HepG2 (cell line): ENCODE results near the gene EEFSEC. TPM values are rescaled to one million over a fixed set of nuclear protein-coding genes. Genes with fewer than 3 reads are reported as not detected.

Experiments
- ATAC-seq: fragments of 200-7000 bp; cut with Tn5 transposase; 3 replicates; pipeline ENCODE4 v1.9.1; 2020; ENCODE audit warnings: mild to moderate bottlenecking, moderate library complexity
- BruUV-seq: library from RNA; stranded (reverse); fragments of 400-500 nt; replicated peaks from 2 replicates; lab custom pipeline; 2021; lab: Mats Ljungman, UMichigan
- CTCF ChIA-PET: fragments of 300-600 bp; formaldehyde crosslinking; extraction: SDS; loops from one replicate; lab custom pipeline; 2021; ENCODE audit warnings: low total read pairs, inconsistent platforms, low intra/inter-chr PET ratio; lab: Yijun Ruan, JAX
- POLR2A ChIA-PET: fragments of 350-600 bp; sonication (Branson Sonifier 250); formaldehyde crosslinking; loops from one replicate; lab custom pipeline; 2020; ENCODE audit warnings: antibody characterized with exemption, inconsistent platforms; lab: Yijun Ruan, JAX
- DNase-seq: peaks from one replicate; pipeline ENCODE4 v3.0.0-alpha.2; 2015; ENCODE audit warnings: low spot score
- FAIRE-seq: peaks from 3 replicates; lab custom pipeline; 2011; peaks lifted over from hg19 to GRCh38; lab: Jason Lieb, UNC
- H2AFZ ChIP-seq: one replicate; pipeline ENCODE4 v1.6.1; 2011; ENCODE audit warnings: low read length, inconsistent platforms
- H3K27ac ChIP-seq: fragments of 300-600 bp; 3 replicates; pipeline ENCODE4 v1.8.0; 2011; ENCODE audit warnings: mixed run types, mild to moderate bottlenecking, mixed read lengths, low read length, inconsistent platforms; ENCODE audit not compliant: insufficient read depth; ENCODE audit errors: extremely low read length
- H3K27me3 ChIP-seq, 2 experiments: fragments of 200-600 bp in 1 of 2; 2 replicates in 1 of 2; 3 replicates in 1 of 2; pipeline versions ENCODE4 v1.6.0 to v1.8.0; 2011; ENCODE audit warnings: low read length in 2 of 2, mild to moderate bottlenecking in 2 of 2, moderate library complexity in 2 of 2, inconsistent platforms in 1 of 2; ENCODE audit not compliant: insufficient read depth in 2 of 2, control insufficient read depth in 1 of 2
- H3K36me3 ChIP-seq, 2 experiments: fragments of 200-600 bp in 1 of 2; replicated peaks in 1 of 2; 2 replicates in 1 of 2; 3 replicates in 1 of 2; pipeline versions ENCODE4 v1.5.1 to v1.8.0; 2011; ENCODE audit warnings: low read length in 2 of 2, inconsistent platforms in 1 of 2; ENCODE audit not compliant: insufficient read depth in 2 of 2, control insufficient read depth in 1 of 2
- H3K4me1 ChIP-seq: 2 replicates; pipeline ENCODE4 v1.5.1; 2012; ENCODE audit warnings: low read length, inconsistent platforms; ENCODE audit not compliant: insufficient read depth
- H3K4me2 ChIP-seq: 2 replicates; pipeline ENCODE4 v1.6.0; 2011; ENCODE audit warnings: low read depth, low read length, inconsistent platforms
- H3K4me3 ChIP-seq, 3 experiments: fragments of 200-600 bp in 1 of 3; sonication (generic), shearing (Covaris generic) in 1 of 3; replicated peaks in 1 of 3; 2 replicates each; pipeline ENCODE4 v1.5.1; 2011 to 2016; ENCODE audit warnings: low read length in 3 of 3, inconsistent platforms in 2 of 3, low read depth in 2 of 3, mild to moderate bottlenecking in 2 of 3, control low read depth in 1 of 3, mixed read lengths in 1 of 3; ENCODE audit not compliant: insufficient read depth in 1 of 3
- H3K79me2 ChIP-seq: one replicate; pipeline ENCODE4 v1.6.1; 2011; ENCODE audit warnings: low read length, inconsistent platforms; ENCODE audit not compliant: insufficient read depth
- H3K9ac ChIP-seq: 2 replicates; pipeline ENCODE4 v1.6.0; 2011; ENCODE audit warnings: mild to moderate bottlenecking, low read depth, low read length, inconsistent platforms; ENCODE audit not compliant: insufficient read depth
- H3K9me3 ChIP-seq: 2 replicates; pipeline ENCODE4 v1.5.1; 2012; ENCODE audit warnings: mild to moderate bottlenecking, low read length
- H4K20me1 ChIP-seq: 2 replicates; pipeline ENCODE4 v1.6.0; 2011; ENCODE audit warnings: inconsistent platforms, mild to moderate bottlenecking, low read length, moderate library complexity; ENCODE audit not compliant: insufficient read depth
- ATF7 ChIP-seq, 2 experiments: fragments of 450-650 bp in 1 of 2; sonication (generic) in 1 of 2; formaldehyde crosslinking in 1 of 2; IDR thresholded peaks; 2 replicates each; pipeline versions ENCODE4 v1.4.0 to v1.6.1; 2016 to 2020; ENCODE audit warnings: antibody characterized with exemption in 1 of 2, mild to moderate bottlenecking in 1 of 2, missing genetic modification reagents in 1 of 2
- FOSL2 ChIP-seq: sonication (generic); formaldehyde crosslinking; IDR thresholded peaks from 2 replicates; pipeline ENCODE4 v1.4.0; 2020; ENCODE audit warnings: missing genetic modification reagents
- MED1 ChIP-seq: sonication (generic); formaldehyde crosslinking; IDR thresholded peaks from 2 replicates; pipeline ENCODE4 v1.4.0; 2020; ENCODE audit warnings: missing genetic modification reagents
- NAIF1 ChIP-seq: sonication (generic); formaldehyde crosslinking; IDR thresholded peaks from 2 replicates; pipeline ENCODE4 v1.5.0; 2020; ENCODE audit warnings: mild to moderate bottlenecking, missing genetic modification reagents, borderline replicate concordance
- NFAT5 ChIP-seq: sonication (generic); formaldehyde crosslinking; IDR thresholded peaks from 2 replicates; pipeline ENCODE4 v1.4.0; 2020; ENCODE audit warnings: missing genetic modification reagents
- ZKSCAN8 ChIP-seq: IDR thresholded peaks from 2 replicates; pipeline ENCODE4 v1.6.1; 2016; ENCODE audit warnings: borderline replicate concordance, missing genetic modification reagents, missing compliant biosample characterization
- ZNF335 ChIP-seq: sonication (generic); formaldehyde crosslinking; IDR thresholded peaks from 2 replicates; pipeline ENCODE4 v1.4.0; 2020; ENCODE audit warnings: missing genetic modification reagents
- ZNF530 ChIP-seq: sonication (generic); formaldehyde crosslinking; IDR thresholded peaks from 2 replicates; pipeline ENCODE4 v1.5.0; 2020; ENCODE audit warnings: low read depth, mild to moderate bottlenecking, missing genetic modification reagents
- ZNF776 ChIP-seq: sonication (generic); formaldehyde crosslinking; IDR thresholded peaks from 2 replicates; pipeline ENCODE4 v1.4.0; 2020; ENCODE audit warnings: mild to moderate bottlenecking, missing genetic modification reagents
- ZXDC ChIP-seq: sonication (generic); formaldehyde crosslinking; IDR thresholded peaks from 2 replicates; pipeline ENCODE4 v1.5.0; 2020; ENCODE audit warnings: mild to moderate bottlenecking, missing genetic modification reagents
- WGBS: methylation state at CpG from one replicate; pipeline ENCODE4 v1.1.6; 2017; ENCODE audit warnings: low lambda C conversion rate; 5-methylcytosine and 5-hydroxymethylcytosine counted together
- in situ Hi-C: cut with HindIII; loops from 2 replicates; pipeline ENCODE4 v1.10.0; 2017; ENCODE audit warnings: low pct_unique_long_range_greater_than_20kb; ENCODE audit not compliant: extremely low pct_ligation_motif_present
- intact Hi-C: fragments of 100-400 bp; cut with micrococcal nuclease; formaldehyde crosslinking; loops from one replicate; pipeline ENCODE4 v1.10.0; 2022; ENCODE audit not compliant: unreplicated experiment
- polyA plus RNA-seq, 8 experiments: library from polyadenylated mRNA; depleted of rRNA in 3 of 8; stranded (reverse) in 7 of 8; unstranded in 1 of 8; fragments of >200 nt; fragmentation: Illumina TruSeq in 4 of 8; extraction: Trizol in 4 of 8; gene quantifications; 2 replicates each; pipeline versions ENCODE4 v1.2.1 to v1.2.3, GENCODE V29; 2011 to 2016; ENCODE audit warnings: low read depth in 4 of 8, missing spikeins in 1 of 8, mixed read lengths in 1 of 8; ENCODE audit not compliant: insufficient read depth in 1 of 8
- total RNA-seq, 5 experiments: library from RNA; depleted of rRNA; stranded (reverse); fragments of >200 nt; fragmentation: Illumina TruSeq; extraction: Trizol; gene quantifications; 2 replicates each; pipeline ENCODE4 v1.2.3, GENCODE V29; 2016; ENCODE audit warnings: low read depth in 1 of 5

EEFSEC gene
- total and polyA plus RNA-seq, 2 of the 13 experiments (the other 11 are each of a cell fraction or from before 2014, with no cell fraction given), result 6.4 to 24.2 TPM

- no peak overlapping the region for H2AFZ ChIP-seq
- no peaks in the 10 kb centered on the region for H4K20me1 ChIP-seq
- POLR2A ChIA-PET, result no interaction called here
- peaks cover 13% of the 10 kb centered on the region for H3K4me1 ChIP-seq
- H3K9me3 ChIP-seq, result no peaks in the 10 kb centered on the region
- no peak overlapping the region for H3K4me2 ChIP-seq
- peaks cover 2% of the 10 kb centered on the region for H3K79me2 ChIP-seq
- H3K36me3 ChIP-seq, result peaks cover 0 to 2% of the 10 kb centered on the region in 2 experiments; a peak in 3 of 5 replicates
- BruUV-seq, result no TSS peak
- no peak for ATAC-seq
- no peak overlapping the region for H3K9ac ChIP-seq
- intact Hi-C loops (no loop called here), in situ Hi-C loops (no loop called here)
- H3K27ac ChIP-seq, result no peak overlapping the region
- no peak for DNase-seq
- peak; percentile 61; the same call in 1 of the 2 replicates for TF ChIP-seq ATF7 (IDR thresholded peaks at IDR 0.05)
- TF ChIP-seq ATF7 (CRISPR knock-in tag; IDR thresholded peaks at IDR 0.05), result no peak
- TF ChIP-seq ZKSCAN8 (CRISPR knock-in tag), result no peak
- FAIRE-seq, result no peak
- 96% methylated on average over 3 of the region's 3 CpGs for WGBS
- no peak overlapping the region for H3K4me3 ChIP-seq
- CTCF ChIA-PET, result no interaction called here
- no peaks in the 10 kb centered on the region for H3K27me3 ChIP-seq
These were observed 49.9 kb downstream of the EEFSEC start for GRCh38 chr3:128203169-128203568.

GRCh38 chr3:128205558-128206145, 52.4 kb downstream of the EEFSEC start:
- FAIRE-seq, result no peak
- H3K36me3 ChIP-seq, result no peaks in the 10 kb centered on the region; a peak in 3 of 5 replicates
- peaks cover 2% of the 10 kb centered on the region for H3K79me2 ChIP-seq
- no peak overlapping the region for H3K4me2 ChIP-seq
- H3K4me3 ChIP-seq, result no peak overlapping the region
- intact Hi-C loops (no loop called here), in situ Hi-C loops (no loop called here)
- H3K27ac ChIP-seq, result no peak overlapping the region
- CTCF ChIA-PET, result no interaction called here
- no peak overlapping the region for H3K9ac ChIP-seq
- BruUV-seq, result no TSS peak
- no peak for ATAC-seq
- 96% methylated on average over 3 of the region's 3 CpGs for WGBS
- POLR2A ChIA-PET, result no interaction called here
- H3K4me1 ChIP-seq, result no peaks in the 10 kb centered on the region
- H4K20me1 ChIP-seq, result no peaks in the 10 kb centered on the region
- H3K9me3 ChIP-seq, result no peaks in the 10 kb centered on the region
- H2AFZ ChIP-seq, result no peak overlapping the region
- DNase-seq, result no peak
- H3K27me3 ChIP-seq, result no peaks in the 10 kb centered on the region
- TF ChIP-seq ZNF335 (CRISPR knock-in tag), result no peak
- TF ChIP-seq ZNF530, result no peak
- no peak for TF ChIP-seq ZNF776
- TF ChIP-seq ZXDC, result no peak
- TF ChIP-seq MED1 (CRISPR knock-in tag), result no peak
- TF ChIP-seq FOSL2 (CRISPR knock-in tag), result no peak
- no peak for TF ChIP-seq NAIF1 (CRISPR knock-in tag)
- no peak for TF ChIP-seq NFAT5
